Caco-2 (cell line): ENCODE data around the gene LTBP3. TPM values are rescaled to one million over a fixed set of nuclear protein-coding genes. Genes with fewer than 3 reads are reported as not detected.

Experiments used
- BruUV-seq: library from RNA; stranded (reverse); fragments of 400-500 nt; replicated peaks from 2 replicates; lab custom pipeline; 2021; lab: Mats Ljungman, UMichigan
- CTCF ChIA-PET: fragments of 300-600 bp; sonication (Branson Sonifier 250); formaldehyde crosslinking; loops from one replicate; lab custom pipeline; 2022; ENCODE audit warnings: antibody characterized with exemption; lab: Charles Lee
- POLR2A ChIA-PET: fragments of 300-600 bp; sonication (Branson Sonifier 250); formaldehyde crosslinking; loops from one replicate; lab custom pipeline; 2022; ENCODE audit warnings: antibody characterized with exemption; lab: Charles Lee
- DNase-seq, 2 experiments: peaks; one replicate each; pipeline versions ENCODE4 v3.0.0 to v3.0.0-alpha.2; 2020 to 2022
- H3K27me3 ChIP-seq: replicated peaks from 2 replicates; pipeline ENCODE4 v1.6.0; 2011; ENCODE audit warnings: low read length; ENCODE audit not compliant: control insufficient read depth, insufficient read depth
- H3K36me3 ChIP-seq: 2 replicates; pipeline ENCODE4 v1.5.1; 2011; ENCODE audit warnings: low read length; ENCODE audit not compliant: control insufficient read depth, insufficient read depth
- H3K4me1 ChIP-seq: fragments of 250-450 bp; sonication (Bioruptor Pico); 2 replicates; pipeline ENCODE4 v1.5.1; 2020; ENCODE audit warnings: mild to moderate bottlenecking
- H3K4me3 ChIP-seq: 2 replicates; pipeline ENCODE4 v1.5.1; 2011; ENCODE audit warnings: low read depth, mild to moderate bottlenecking, control low read depth, low read length
- H3K9me3 ChIP-seq: fragments of 250-450 bp; sonication (Bioruptor Pico); 2 replicates; pipeline ENCODE4 v1.5.1; 2020; ENCODE audit warnings: mild to moderate bottlenecking, moderate library complexity
- H3K27ac Mint-ChIP-seq: one replicate; pipeline ENCODE4 v1.8.0; 2022; ENCODE audit warnings: mixed read lengths; ENCODE audit not compliant: unreplicated experiment
- H3K27me3 Mint-ChIP-seq: one replicate; pipeline ENCODE4 v1.8.0; 2022; ENCODE audit warnings: mixed read lengths; ENCODE audit not compliant: insufficient read depth, unreplicated experiment
- H3K36me3 Mint-ChIP-seq: one replicate; pipeline ENCODE4 v1.8.0; 2022; ENCODE audit warnings: mild to moderate bottlenecking, mixed read lengths; ENCODE audit not compliant: insufficient read depth, unreplicated experiment
- H3K4me1 Mint-ChIP-seq: one replicate; pipeline ENCODE4 v1.8.0; 2022; ENCODE audit warnings: low read depth, mixed read lengths; ENCODE audit not compliant: unreplicated experiment
- H3K4me3 Mint-ChIP-seq: one replicate; pipeline ENCODE4 v1.8.0; 2022; ENCODE audit warnings: mild to moderate bottlenecking, moderate library complexity, mixed read lengths; ENCODE audit not compliant: unreplicated experiment
- H3K9me3 Mint-ChIP-seq: one replicate; pipeline ENCODE4 v1.8.0; 2022; ENCODE audit warnings: mixed read lengths; ENCODE audit not compliant: unreplicated experiment
- CTCF ChIP-seq, 2 experiments: fragments of 200-600 bp in 1 of 2; IDR thresholded peaks; 1 replicate in 1 of 2; 2 replicates in 1 of 2; pipeline versions ENCODE4 v1.5.1 to v1.8.0; 2011 to 2022; ENCODE audit warnings: antibody characterized with exemption in 1 of 2, control low read depth in 1 of 2, inconsistent platforms in 1 of 2, low read depth in 1 of 2, low read length in 1 of 2, mild to moderate bottlenecking in 1 of 2, moderate library complexity in 1 of 2; ENCODE audit not compliant: insufficient read depth in 1 of 2, severe bottlenecking in 1 of 2, unreplicated experiment in 1 of 2
- intact Hi-C: fragments of 100-400 bp; cut with micrococcal nuclease; formaldehyde crosslinking; loops from one replicate; pipeline ENCODE4 v1.10.0; 2022; ENCODE audit not compliant: unreplicated experiment
- total RNA-seq: library from RNA; stranded (reverse); gene quantifications from 2 replicates; pipeline ENCODE4 v1.2.3, GENCODE V29; 2022

LTBP3 gene
- total RNA-seq, 1 experiment from 2014 or later, result 91.2 TPM

DNA sequence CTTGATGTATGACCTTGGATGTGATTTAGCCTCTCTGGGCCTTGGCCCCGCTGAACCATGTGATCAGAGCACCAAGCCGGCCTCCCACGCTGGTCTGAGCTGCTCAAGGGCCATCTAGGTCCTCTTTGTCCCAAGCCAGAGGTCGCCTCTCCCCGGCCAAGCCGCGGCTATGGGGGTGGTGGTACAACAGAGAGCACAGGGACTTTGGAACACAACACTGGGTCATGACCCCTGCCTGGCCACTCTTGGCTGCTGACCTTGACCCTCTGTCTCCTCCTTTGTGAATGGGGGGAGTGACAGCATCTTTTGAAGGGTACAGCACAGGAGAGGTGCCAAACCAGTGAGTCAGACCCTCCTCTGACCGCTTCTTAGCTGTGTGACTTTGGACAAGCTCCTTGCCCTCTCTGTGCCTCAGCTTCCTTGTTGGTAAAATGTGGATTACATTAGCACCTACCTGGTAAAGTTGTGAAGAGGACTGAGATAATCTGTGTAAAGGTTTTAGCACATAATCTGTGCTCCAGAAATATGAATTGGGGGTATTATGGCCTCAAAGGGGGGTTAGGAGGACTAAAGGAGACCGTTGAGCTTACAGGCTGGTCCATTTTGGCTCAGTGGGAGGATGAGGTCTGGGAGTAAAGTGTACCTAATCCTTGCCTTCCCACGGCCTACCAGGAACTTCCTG, 28.5 kb downstream of the LTBP3 start:
- no peak for TF ChIP-seq CTCF (IDR thresholded peaks at IDR 0.05; ENCODE audit: insufficient read depth in 1 of 2, low read depth in 1 of 2, low read length in 1 of 2, severe bottlenecking in 1 of 2, unreplicated experiment in 1 of 2)
- Histone ChIP-seq H3K9me3 (no peaks in the 10 kb centered on the region), H3K27me3 (no peaks in the 10 kb centered on the region), H3K4me1 (peaks cover 9% of the 10 kb centered on the region), H3K36me3 (peaks cover 15% of the 10 kb centered on the region), H3K4me3 (no peak overlapping the region)
- no peaks in the 10 kb centered on the region for H3K27me3 Mint-ChIP-seq
- no peak for DNase-seq
- peaks cover 67% of the 10 kb centered on the region for H3K36me3 Mint-ChIP-seq
- H3K4me3 Mint-ChIP-seq, result no peak overlapping the region
- ChIA-PET POLR2A (no interaction called here), CTCF (interaction anchor here (0.7 to 2.0 kb wide), 2 partner anchors 11 to 22 kb away, joined by 3 to 5 read pairs; no protein-coding TSS in a partner anchor)
- H3K27ac Mint-ChIP-seq, result no peak overlapping the region
- intact Hi-C loops, result no loop called here
- no peaks in the 10 kb centered on the region for H3K9me3 Mint-ChIP-seq
- H3K4me1 Mint-ChIP-seq, result peaks cover 8% of the 10 kb centered on the region
- BruUV-seq, result no TSS peak

DNA sequence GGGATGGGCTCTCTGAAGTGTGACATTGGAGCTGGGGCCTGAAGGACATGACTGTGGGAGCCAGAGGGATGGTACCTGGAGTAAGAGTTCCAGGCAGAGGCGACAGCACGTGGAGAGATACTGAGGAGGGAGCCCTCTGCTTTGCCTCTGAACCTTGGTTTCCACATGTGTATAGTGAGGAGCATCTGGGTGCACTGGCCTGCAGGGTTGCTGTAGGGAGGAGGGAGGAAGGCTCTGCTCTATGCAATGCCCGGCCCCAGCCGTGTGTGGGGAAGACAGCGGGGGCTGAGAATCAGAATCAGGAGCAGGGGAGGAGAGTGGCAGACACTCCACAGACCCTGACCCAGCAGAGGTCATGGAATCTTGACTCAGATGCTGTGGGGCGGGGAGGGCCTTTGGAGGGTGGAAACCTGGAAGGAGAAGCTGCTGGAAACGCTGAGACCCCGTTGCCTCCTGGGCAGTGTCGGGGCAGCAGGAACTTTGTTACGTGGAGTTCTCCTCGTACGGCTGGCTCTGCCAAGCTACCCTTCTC, 29.3 kb downstream of the LTBP3 start:
- Mint-ChIP-seq H3K27me3 (no peaks in the 10 kb centered on the region), H3K36me3 (peaks cover 65% of the 10 kb centered on the region), H3K4me1 (peaks cover 15% of the 10 kb centered on the region), H3K9me3 (no peaks in the 10 kb centered on the region), H3K27ac (peak overlapping the region; percentile 45), H3K4me3 (no peak overlapping the region)
- TF ChIP-seq CTCF (IDR thresholded peaks at IDR 0.05; ENCODE audit: insufficient read depth in 1 of 2, low read depth in 1 of 2, low read length in 1 of 2, severe bottlenecking in 1 of 2, unreplicated experiment in 1 of 2), result no peak
- Histone ChIP-seq H3K36me3 (peaks cover 15% of the 10 kb centered on the region), H3K9me3 (no peaks in the 10 kb centered on the region), H3K4me1 (peaks cover 16% of the 10 kb centered on the region), H3K27me3 (no peaks in the 10 kb centered on the region), H3K4me3 (no peak overlapping the region)
- ChIA-PET CTCF (interaction anchor here (2.0 kb wide), 1 partner anchor 23 kb away, joined by 5 read pairs; no protein-coding TSS in a partner anchor), POLR2A (no interaction called here)
- intact Hi-C loops, result no loop called here
- DNase-seq, result no peak
- no TSS peak for BruUV-seq

- peaks cover 53% of the 10 kb centered on the region for H3K36me3 Mint-ChIP-seq
- ChIA-PET CTCF (no interaction called here), POLR2A (no interaction called here)
- peaks cover 33% of the 10 kb centered on the region for H3K4me1 ChIP-seq
- no peak for DNase-seq
- H3K36me3 ChIP-seq, result peaks cover 11% of the 10 kb centered on the region
- no peaks in the 10 kb centered on the region for H3K27me3 ChIP-seq
- H3K4me1 Mint-ChIP-seq, result peaks cover 31% of the 10 kb centered on the region
- H3K9me3 Mint-ChIP-seq, result no peaks in the 10 kb centered on the region
- TF ChIP-seq CTCF (IDR thresholded peaks at IDR 0.05; ENCODE audit: insufficient read depth in 1 of 2, low read depth in 1 of 2, low read length in 1 of 2, severe bottlenecking in 1 of 2, unreplicated experiment in 1 of 2), result no peak
- peak overlapping the region; percentile 85 for H3K4me3 Mint-ChIP-seq
- peak overlapping the region; percentile 73 for H3K27ac Mint-ChIP-seq
- H3K4me3 ChIP-seq, result no peak overlapping the region
- no TSS peak for BruUV-seq
- H3K27me3 Mint-ChIP-seq, result no peaks in the 10 kb centered on the region
- no peaks in the 10 kb centered on the region for H3K9me3 ChIP-seq
- intact Hi-C loops, result no loop called here
Observed at GRCh38 chr11:65526744-65527143, 31.4 kb downstream of the LTBP3 start.
